Cardiac fibroblast (primary cell): ENCODE measurements around the gene STOML1.
A peak's percentile ranks its signal among the peaks of the same experiment; 100 is the strongest.

ENCODE experiments used
- DNase-seq, 2 donors: peaks; one replicate each; pipeline versions ENCODE4 v3.0.0 to v3.0.0-alpha.2; 2010; ENCODE audit warnings: low read depth in 2 of 2
- H3K4me3 ChIP-seq, 2 donors: replicated peaks in 1 of 2; 1 replicate in 1 of 2; 2 replicates in 1 of 2; pipeline ENCODE4 v1.5.1; 2011; ENCODE audit warnings: low read depth in 2 of 2, low read length in 2 of 2, mild to moderate bottlenecking in 2 of 2, moderate library complexity in 1 of 2
- CTCF ChIP-seq: IDR thresholded peaks from one replicate; pipeline ENCODE4 v1.5.1; 2011; ENCODE audit warnings: low read depth, mild to moderate bottlenecking, low read length, inconsistent platforms

The STOML1 gene

GRCh38 chr15:74013374-74013894 lies 21.3 kb upstream of the STOML1 start:
- peak in 1 of 2 donors; percentile 16 for DNase-seq
- no peak overlapping the region for H3K4me3 ChIP-seq
- TF ChIP-seq CTCF: no peak

- DNase-seq: peak; percentile 42 to 91
- H3K4me3 ChIP-seq: no peak overlapping the region
- no peak for TF ChIP-seq CTCF
These were observed 19.5 kb upstream of the STOML1 start for GRCh38 chr15:74011610-74012009.

GRCh38 chr15:74010929-74011540 lies 18.9 kb upstream of the STOML1 start:
- DNase-seq: peak; percentile 79 to 82
- no peak overlapping the region for H3K4me3 ChIP-seq

GRCh38 chr15:74008901-74009300 lies 16.8 kb upstream of the STOML1 start:
- no peak for TF ChIP-seq CTCF
- no peak overlapping the region for H3K4me3 ChIP-seq
- no peak for DNase-seq

More at GRCh38 chr15:74010929-74011540, 18.9 kb upstream of the STOML1 start:
- no peak for TF ChIP-seq CTCF

- no peak overlapping the region for H3K4me3 ChIP-seq
- no peak for TF ChIP-seq CTCF
- no peak for DNase-seq
These were observed 15.8 kb upstream of the STOML1 start for GRCh38 chr15:74007820-74008371.

- no peak for DNase-seq
- no peak for TF ChIP-seq CTCF
- no peak overlapping the region for H3K4me3 ChIP-seq
These were observed 14.9 kb upstream of the STOML1 start for GRCh38 chr15:74006774-74007639.
